HepG2 (cell line): Measurements from ENCODE around the gene NME4. TPM values are rescaled to one million over a fixed set of nuclear protein-coding genes. Genes with fewer than 3 reads are reported as not detected.

Experiments
- ARNT2 ChIP-seq: sonication (generic); formaldehyde crosslinking; IDR thresholded peaks from 2 replicates; pipeline ENCODE4 v1.8.0; 2022; ENCODE audit warnings: mild to moderate bottlenecking, low read depth, missing genetic modification reagents, moderate library complexity
- DR1 ChIP-seq: sonication (generic); formaldehyde crosslinking; IDR thresholded peaks from 2 replicates; pipeline ENCODE4 v1.8.0; 2021; ENCODE audit warnings: mild to moderate bottlenecking, missing genetic modification reagents, inconsistent platforms
- GATA4 ChIP-seq: sonication (generic); IDR thresholded peaks from 2 replicates; pipeline ENCODE4 v1.6.1; 2016; ENCODE audit warnings: antibody characterized with exemption, low read depth, borderline replicate concordance
- HES4 ChIP-seq: sonication (generic); formaldehyde crosslinking; IDR thresholded peaks from 2 replicates; pipeline ENCODE4 v1.9.0; 2021; ENCODE audit warnings: mild to moderate bottlenecking, missing genetic modification reagents, borderline replicate concordance
- HNRNPL ChIP-seq: fragments of 200-400 bp; formaldehyde crosslinking; IDR thresholded peaks from 2 replicates; pipeline ENCODE4 v1.6.1; 2017; ENCODE audit warnings: mild to moderate bottlenecking, low read depth, low read length
- IKZF1 ChIP-seq: fragments of 450-650 bp; IDR thresholded peaks from 2 replicates; pipeline ENCODE4 v1.7.1; 2016
- LCORL ChIP-seq, 2 experiments: fragments of 450-650 bp in 1 of 2; sonication (generic) in 1 of 2; formaldehyde crosslinking in 1 of 2; IDR thresholded peaks; 2 replicates each; pipeline versions ENCODE4 v1.5.0 to v1.6.1; 2017 to 2020; ENCODE audit warnings: antibody characterized with exemption in 1 of 2, missing genetic modification reagents in 1 of 2
- MATR3 ChIP-seq: sonication (generic); formaldehyde crosslinking; IDR thresholded peaks from 2 replicates; pipeline ENCODE4 v1.4.0; 2020; ENCODE audit warnings: missing genetic modification reagents
- MIXL1 ChIP-seq: IDR thresholded peaks from 2 replicates; pipeline ENCODE4 v1.6.1; 2016
- MXD1 ChIP-seq: sonication (generic); formaldehyde crosslinking; IDR thresholded peaks from 2 replicates; pipeline ENCODE4 v1.4.0; 2020; ENCODE audit warnings: mild to moderate bottlenecking, missing genetic modification reagents
- POLR2A ChIP-seq, 2 experiments: IDR thresholded peaks; 2 replicates each; pipeline ENCODE4 v1.6.1; 2011; ENCODE audit warnings: low read depth in 2 of 2, low read length in 2 of 2, mild to moderate bottlenecking in 1 of 2, moderate library complexity in 1 of 2; ENCODE audit not compliant: insufficient read depth in 1 of 2
- REXO4 ChIP-seq: sonication (generic); formaldehyde crosslinking; IDR thresholded peaks from 2 replicates; pipeline ENCODE4 v1.8.0; 2022; ENCODE audit warnings: missing genetic modification reagents, mild to moderate bottlenecking, borderline replicate concordance
- STAG1 ChIP-seq: sonication (generic); formaldehyde crosslinking; IDR thresholded peaks from 2 replicates; pipeline ENCODE4 v1.4.0; 2020; ENCODE audit warnings: missing genetic modification reagents
- STAT5B ChIP-seq: sonication (generic); formaldehyde crosslinking; IDR thresholded peaks from 2 replicates; pipeline ENCODE4 v1.4.0; 2020; ENCODE audit warnings: missing genetic modification reagents
- TCF7 ChIP-seq: sonication (generic); IDR thresholded peaks from 2 replicates; pipeline ENCODE4 v1.6.1; 2016; ENCODE audit warnings: antibody characterized with exemption, low read depth
- ZBTB20 ChIP-seq: sonication (generic); formaldehyde crosslinking; IDR thresholded peaks from 2 replicates; pipeline ENCODE4 v1.8.1; 2023; ENCODE audit warnings: missing genetic modification reagents, low read depth, mild to moderate bottlenecking, borderline replicate concordance
- ZBTB39 ChIP-seq: sonication (generic); formaldehyde crosslinking; IDR thresholded peaks from 2 replicates; pipeline ENCODE4 v1.5.0; 2020; ENCODE audit warnings: missing genetic modification reagents
- ZBTB49 ChIP-seq: sonication (generic); formaldehyde crosslinking; IDR thresholded peaks from 2 replicates; pipeline ENCODE4 v1.4.0; 2020; ENCODE audit warnings: missing genetic modification reagents, borderline replicate concordance
- ZNF12 ChIP-seq: sonication (generic); formaldehyde crosslinking; IDR thresholded peaks from 2 replicates; pipeline ENCODE4 v1.5.0; 2020; ENCODE audit warnings: missing genetic modification reagents
- ZNF180 ChIP-seq: sonication (generic); formaldehyde crosslinking; IDR thresholded peaks from 2 replicates; pipeline ENCODE4 v1.4.0; 2020; ENCODE audit warnings: low read depth, missing genetic modification reagents, borderline replicate concordance
- ZNF292 ChIP-seq: sonication (generic); formaldehyde crosslinking; IDR thresholded peaks from 2 replicates; pipeline ENCODE4 v1.8.1; 2022; ENCODE audit warnings: mild to moderate bottlenecking, low read depth, missing genetic modification reagents, borderline replicate concordance
- ZNF296 ChIP-seq: sonication (generic); formaldehyde crosslinking; conservative IDR thresholded peaks from 2 replicates; pipeline ENCODE4 v1.5.0; 2020; ENCODE audit warnings: mild to moderate bottlenecking, missing genetic modification reagents
- ZSCAN21 ChIP-seq: sonication (generic); formaldehyde crosslinking; IDR thresholded peaks from 2 replicates; pipeline ENCODE4 v1.8.0; 2022; ENCODE audit warnings: mild to moderate bottlenecking, missing genetic modification reagents, moderate library complexity, borderline replicate concordance
- polyA plus RNA-seq, 8 experiments: library from polyadenylated mRNA; depleted of rRNA in 3 of 8; stranded (reverse) in 7 of 8; unstranded in 1 of 8; fragments of >200 nt; fragmentation: Illumina TruSeq in 4 of 8; extraction: Trizol in 4 of 8; gene quantifications; 2 replicates each; pipeline versions ENCODE4 v1.2.1 to v1.2.3, GENCODE V29; 2011 to 2016; ENCODE audit warnings: low read depth in 4 of 8, missing spikeins in 1 of 8, mixed read lengths in 1 of 8; ENCODE audit not compliant: insufficient read depth in 1 of 8
- total RNA-seq, 5 experiments: library from RNA; depleted of rRNA; stranded (reverse); fragments of >200 nt; fragmentation: Illumina TruSeq; extraction: Trizol; gene quantifications; 2 replicates each; pipeline ENCODE4 v1.2.3, GENCODE V29; 2016; ENCODE audit warnings: low read depth in 1 of 5
- TF ChIP-seq, protein P1 (sequence below): sonication (generic); formaldehyde crosslinking; IDR thresholded peaks from 2 replicates; pipeline ENCODE4 v1.4.0; 2020; ENCODE audit warnings: missing genetic modification reagents

Gene NME4
- total and polyA plus RNA-seq, 2 of the 13 experiments (the other 11 are each of a cell fraction or from before 2014, with no cell fraction given) = 121 to 263 TPM

DNA sequence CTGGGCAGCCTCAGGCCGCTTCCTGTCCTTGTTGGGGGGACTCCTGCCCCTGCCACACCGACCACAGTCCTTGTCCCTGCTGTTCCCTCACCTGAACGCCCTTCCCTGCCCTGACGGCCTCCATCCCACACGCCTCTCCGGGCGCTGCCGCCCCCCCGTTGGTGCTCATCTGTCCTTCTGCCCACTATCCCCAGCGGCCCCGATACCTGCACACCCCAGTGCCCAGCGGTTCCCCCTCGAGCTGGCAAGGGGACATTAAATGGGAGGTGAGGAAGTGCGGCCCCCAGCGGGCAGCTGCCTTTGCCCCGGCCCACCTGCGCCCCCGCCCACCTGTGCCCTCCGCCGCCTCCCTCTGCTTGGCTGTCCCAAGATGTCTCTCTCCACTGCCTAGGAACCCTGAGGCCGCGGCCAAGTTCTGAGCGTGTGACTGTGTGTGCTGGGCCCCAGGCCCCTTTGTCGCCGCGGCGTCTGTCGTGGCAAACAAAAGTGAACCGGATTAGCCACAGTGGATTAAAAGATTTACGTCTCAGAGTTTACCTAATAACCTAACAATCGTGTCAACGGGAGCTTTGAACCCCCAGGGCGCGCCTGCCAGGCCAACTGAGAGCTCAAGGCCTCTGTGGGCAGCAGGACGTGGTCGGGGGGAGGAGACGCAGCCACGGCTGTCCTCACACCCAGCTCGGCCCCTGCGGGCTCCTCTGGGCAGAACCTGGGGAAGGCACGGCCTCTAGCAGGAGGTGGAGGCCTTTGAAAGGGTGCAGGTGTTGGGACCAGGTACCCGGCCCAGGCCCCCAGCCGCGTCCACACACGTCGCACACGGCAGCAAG is 36.9 kb upstream of the NME4 start (continued):
- peak; percentile 6; the same call in 1 of the 2 replicates for TF ChIP-seq ZBTB39 (CRISPR knock-in tag)
- TF ChIP-seq ZBTB49 (CRISPR knock-in tag) = no peak
- TF ChIP-seq POLR2A (IDR thresholded peaks at IDR 0.05; ENCODE audit: insufficient read depth in 1 of 2, low read depth in 2 of 2, low read length in 2 of 2) = peak in 1 of 2 experiments; percentile 45; a peak in 1 of 4 replicates
- no peak for TF ChIP-seq STAG1 (CRISPR knock-in tag)
- peak; percentile 78; the same call in 1 of the 2 replicates for TF ChIP-seq HNRNPL
- TF ChIP-seq, protein P1, sequence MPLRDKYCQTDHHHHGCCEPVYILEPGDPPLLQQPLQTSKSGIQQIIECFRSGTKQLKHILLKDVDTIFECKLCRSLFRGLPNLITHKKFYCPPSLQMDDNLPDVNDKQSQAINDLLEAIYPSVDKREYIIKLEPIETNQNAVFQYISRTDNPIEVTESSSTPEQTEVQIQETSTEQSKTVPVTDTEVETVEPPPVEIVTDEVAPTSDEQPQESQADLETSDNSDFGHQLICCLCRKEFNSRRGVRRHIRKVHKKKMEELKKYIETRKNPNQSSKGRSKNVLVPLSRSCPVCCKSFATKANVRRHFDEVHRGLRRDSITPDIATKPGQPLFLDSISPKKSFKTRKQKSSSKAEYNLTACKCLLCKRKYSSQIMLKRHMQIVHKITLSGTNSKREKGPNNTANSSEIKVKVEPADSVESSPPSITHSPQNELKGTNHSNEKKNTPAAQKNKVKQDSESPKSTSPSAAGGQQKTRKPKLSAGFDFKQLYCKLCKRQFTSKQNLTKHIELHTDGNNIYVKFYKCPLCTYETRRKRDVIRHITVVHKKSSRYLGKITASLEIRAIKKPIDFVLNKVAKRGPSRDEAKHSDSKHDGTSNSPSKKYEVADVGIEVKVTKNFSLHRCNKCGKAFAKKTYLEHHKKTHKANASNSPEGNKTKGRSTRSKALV (CRISPR knock-in tag) = no peak
- TF ChIP-seq MATR3 (CRISPR knock-in tag) = no peak
- TF ChIP-seq TCF7 = peak; percentile 34; the same call in 1 of the 2 replicates
- TF ChIP-seq ZBTB20 (CRISPR knock-in tag) = peak; percentile 57; the same call in 1 of the 2 replicates
- TF ChIP-seq ZNF292 (CRISPR knock-in tag) = 0 out of 2 replicates have a peak, but pooled peaks have one; percentile 19
- no peak for TF ChIP-seq IKZF1
- TF ChIP-seq MXD1 (CRISPR knock-in tag) = 0 out of 2 replicates have a peak, but pooled peaks have one; percentile 10
- no peak for TF ChIP-seq ARNT2
- no peak for TF ChIP-seq ZNF12
- 0 out of 2 replicates have a peak, but pooled peaks have one; percentile 47 for TF ChIP-seq ZNF296 (CRISPR knock-in tag)
- TF ChIP-seq ZNF180 (CRISPR knock-in tag) = no peak
- TF ChIP-seq DR1 = no peak
- TF ChIP-seq ZSCAN21 (CRISPR knock-in tag) = no peak
- no peak for TF ChIP-seq LCORL (IDR thresholded peaks at IDR 0.05)
- peak; percentile 70 for TF ChIP-seq LCORL (CRISPR knock-in tag; IDR thresholded peaks at IDR 0.05)
- TF ChIP-seq STAT5B (CRISPR knock-in tag) = no peak
- no peak for TF ChIP-seq HES4 (CRISPR knock-in tag)
- peak; percentile 63; the same call in 1 of the 2 replicates for TF ChIP-seq MIXL1 (CRISPR knock-in tag)
- TF ChIP-seq GATA4 = no peak
- TF ChIP-seq REXO4 (CRISPR knock-in tag) = no peak
